Astrocyte (in vitro differentiated cells and primary cell): ENCODE measurements around the gene CRISPLD2. TPM values are rescaled to one million over a fixed set of nuclear protein-coding genes. Genes with fewer than 3 reads are reported as not detected.
A peak's percentile ranks its signal among the peaks of the same experiment; 100 is the strongest.

Experiments
- DNase-seq: peaks from one replicate; pipeline ENCODE4 v3.0.0-alpha.2; 2010; ENCODE audit warnings: low read depth
- FAIRE-seq: peaks from 2 replicates; lab custom pipeline; 2011; peaks lifted over from hg19 to GRCh38; lab: Jason Lieb, UNC
- H2AFZ ChIP-seq: 2 replicates; pipeline ENCODE4 v1.6.0; 2012; ENCODE audit warnings: low read depth, low read length, inconsistent platforms
- H3K27ac ChIP-seq: 2 replicates; pipeline ENCODE4 v1.5.1; 2011; ENCODE audit warnings: low read depth, low read length, inconsistent platforms
- H3K27me3 ChIP-seq: 2 replicates; pipeline ENCODE4 v1.6.0; 2011; ENCODE audit warnings: low read length, inconsistent platforms; ENCODE audit not compliant: insufficient read depth
- H3K36me3 ChIP-seq: 2 replicates; pipeline ENCODE4 v1.5.1; 2011; ENCODE audit warnings: low read length, inconsistent platforms; ENCODE audit not compliant: insufficient read depth
- H3K4me1 ChIP-seq: 2 replicates; pipeline ENCODE4 v1.5.1; 2011; ENCODE audit warnings: low read length, inconsistent platforms; ENCODE audit not compliant: insufficient read depth
- H3K4me2 ChIP-seq: 2 replicates; pipeline ENCODE4 v1.6.0; 2012; ENCODE audit warnings: low read length, inconsistent platforms
- H3K4me3 ChIP-seq: 2 replicates; pipeline ENCODE4 v1.5.1; 2011; ENCODE audit warnings: low read depth, mild to moderate bottlenecking, low read length, inconsistent platforms; ENCODE audit not compliant: insufficient read depth
- H3K79me2 ChIP-seq: 2 replicates; pipeline ENCODE4 v1.6.0; 2012; ENCODE audit warnings: mild to moderate bottlenecking, low read length, inconsistent platforms; ENCODE audit not compliant: insufficient read depth
- H3K9ac ChIP-seq: 2 replicates; pipeline ENCODE4 v1.6.0; 2012; ENCODE audit warnings: mild to moderate bottlenecking, low read length, inconsistent platforms
- H3K9me3 ChIP-seq: 2 replicates; pipeline ENCODE4 v1.5.1; 2012; ENCODE audit warnings: low read depth, mild to moderate bottlenecking, low read length, inconsistent platforms; ENCODE audit not compliant: insufficient read depth
- H4K20me1 ChIP-seq: 2 replicates; pipeline ENCODE4 v1.6.0; 2012; ENCODE audit warnings: low read length, inconsistent platforms; ENCODE audit not compliant: insufficient read depth
- H3K27ac Mint-ChIP-seq: one replicate; pipeline ENCODE4 v1.8.0; 2021; ENCODE audit warnings: mild to moderate bottlenecking, mixed read lengths; ENCODE audit not compliant: unreplicated experiment
- H3K27me3 Mint-ChIP-seq: one replicate; pipeline ENCODE4 v1.8.0; 2021; ENCODE audit warnings: low read depth, mixed read lengths; ENCODE audit not compliant: unreplicated experiment
- H3K36me3 Mint-ChIP-seq: one replicate; pipeline ENCODE4 v1.8.0; 2021; ENCODE audit warnings: low read depth, mixed read lengths; ENCODE audit not compliant: unreplicated experiment
- H3K4me1 Mint-ChIP-seq: one replicate; pipeline ENCODE4 v1.8.0; 2021; ENCODE audit warnings: low read depth, mixed read lengths; ENCODE audit not compliant: unreplicated experiment
- H3K4me3 Mint-ChIP-seq: one replicate; pipeline ENCODE4 v1.8.0; 2021; ENCODE audit warnings: mild to moderate bottlenecking, moderate library complexity, mixed read lengths; ENCODE audit not compliant: unreplicated experiment
- H3K9me3 Mint-ChIP-seq: one replicate; pipeline ENCODE4 v1.8.0; 2021; ENCODE audit warnings: mild to moderate bottlenecking, mixed read lengths; ENCODE audit not compliant: unreplicated experiment
- EZH2 ChIP-seq: IDR thresholded peaks from 2 replicates; pipeline ENCODE4 v1.6.1; 2012; ENCODE audit warnings: mild to moderate bottlenecking, low read length, inconsistent platforms; ENCODE audit not compliant: insufficient read depth
- total RNA-seq: library from RNA; stranded (reverse); gene quantifications from 2 replicates; pipeline ENCODE4 v1.2.1, GENCODE V29; 2021
- TF ChIP-seq, protein P1 (sequence below): IDR thresholded peaks from 2 replicates; pipeline ENCODE4 v1.5.1; 2011; ENCODE audit warnings: low read depth, mild to moderate bottlenecking, inconsistent platforms, low read length, moderate library complexity; ENCODE audit not compliant: insufficient read depth

The CRISPLD2 gene
- total RNA-seq, 1 donor from 2014 or later, result 1.8 TPM

- Mint-ChIP-seq H3K4me3 (no peak overlapping the region), H3K9me3 (no peaks in the 10 kb centered on the region), H3K27me3 (peaks cover 13% of the 10 kb centered on the region), H3K36me3 (no peaks in the 10 kb centered on the region), H3K27ac (no peak overlapping the region), H3K4me1 (peaks cover 12% of the 10 kb centered on the region)
- Histone ChIP-seq H2AFZ (no peak overlapping the region), H3K4me2 (no peak overlapping the region), H3K36me3 (no peaks in the 10 kb centered on the region), H3K4me3 (no peak overlapping the region), H3K4me1 (no peaks in the 10 kb centered on the region), H3K9me3 (no peaks in the 10 kb centered on the region), H3K79me2 (no peaks in the 10 kb centered on the region), H3K9ac (no peak overlapping the region), H3K27ac (no peak overlapping the region), H3K27me3 (no peaks in the 10 kb centered on the region), H4K20me1 (no peaks in the 10 kb centered on the region)
- TF ChIP-seq, protein P1, sequence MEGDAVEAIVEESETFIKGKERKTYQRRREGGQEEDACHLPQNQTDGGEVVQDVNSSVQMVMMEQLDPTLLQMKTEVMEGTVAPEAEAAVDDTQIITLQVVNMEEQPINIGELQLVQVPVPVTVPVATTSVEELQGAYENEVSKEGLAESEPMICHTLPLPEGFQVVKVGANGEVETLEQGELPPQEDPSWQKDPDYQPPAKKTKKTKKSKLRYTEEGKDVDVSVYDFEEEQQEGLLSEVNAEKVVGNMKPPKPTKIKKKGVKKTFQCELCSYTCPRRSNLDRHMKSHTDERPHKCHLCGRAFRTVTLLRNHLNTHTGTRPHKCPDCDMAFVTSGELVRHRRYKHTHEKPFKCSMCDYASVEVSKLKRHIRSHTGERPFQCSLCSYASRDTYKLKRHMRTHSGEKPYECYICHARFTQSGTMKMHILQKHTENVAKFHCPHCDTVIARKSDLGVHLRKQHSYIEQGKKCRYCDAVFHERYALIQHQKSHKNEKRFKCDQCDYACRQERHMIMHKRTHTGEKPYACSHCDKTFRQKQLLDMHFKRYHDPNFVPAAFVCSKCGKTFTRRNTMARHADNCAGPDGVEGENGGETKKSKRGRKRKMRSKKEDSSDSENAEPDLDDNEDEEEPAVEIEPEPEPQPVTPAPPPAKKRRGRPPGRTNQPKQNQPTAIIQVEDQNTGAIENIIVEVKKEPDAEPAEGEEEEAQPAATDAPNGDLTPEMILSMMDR, result no peak
- no peak for TF ChIP-seq EZH2
- no peak for FAIRE-seq
- no peak for DNase-seq
These were observed 86.2 kb downstream of the CRISPLD2 start for GRCh38 chr16:84905965-84906460.

DNA sequence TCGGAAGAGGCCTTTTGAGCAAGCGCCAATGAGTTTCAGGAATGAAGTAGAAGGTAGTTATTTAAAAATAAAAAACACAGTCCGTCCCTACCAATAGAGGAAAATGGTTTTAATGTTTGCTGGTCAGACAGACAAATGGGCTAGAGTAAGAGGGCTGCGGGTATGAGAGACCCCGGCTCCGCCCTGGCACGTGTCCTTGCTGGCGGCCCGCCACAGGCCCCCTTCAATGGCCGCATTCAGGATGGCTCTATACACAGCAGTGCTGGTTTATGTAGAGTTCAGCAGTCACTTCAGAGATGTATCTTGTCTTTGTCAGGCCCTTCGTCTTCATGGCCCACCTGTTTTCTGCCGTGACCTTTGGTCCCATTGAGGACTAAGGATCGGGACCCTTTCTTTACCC is 87.3 kb downstream of the CRISPLD2 start:
- no peak overlapping the region for H3K4me3 ChIP-seq
- TF ChIP-seq EZH2, result no peak
- TF ChIP-seq, protein P1, result no peak
- Mint-ChIP-seq H3K36me3 (no peaks in the 10 kb centered on the region), H3K27me3 (peaks cover 21% of the 10 kb centered on the region), H3K4me1 (peaks cover 12% of the 10 kb centered on the region), H3K27ac (no peak overlapping the region), H3K4me3 (no peak overlapping the region), H3K9me3 (no peaks in the 10 kb centered on the region)
- H3K79me2 ChIP-seq, result no peaks in the 10 kb centered on the region
- H3K4me2 ChIP-seq, result no peak overlapping the region
- no peak for DNase-seq
- no peak overlapping the region for H2AFZ ChIP-seq
- H3K9ac ChIP-seq, result no peak overlapping the region
- no peak for FAIRE-seq
- no peak overlapping the region for H3K27ac ChIP-seq
- H3K9me3 ChIP-seq, result no peaks in the 10 kb centered on the region
- H3K4me1 ChIP-seq, result no peaks in the 10 kb centered on the region
- H3K27me3 ChIP-seq, result no peaks in the 10 kb centered on the region
- H3K36me3 ChIP-seq, result no peaks in the 10 kb centered on the region
- H4K20me1 ChIP-seq, result no peaks in the 10 kb centered on the region

GRCh38 chr16:84907575-84907974 is 87.8 kb downstream of the CRISPLD2 start:
- FAIRE-seq (no peak), DNase-seq (peak; percentile 83)
- Mint-ChIP-seq H3K36me3 (no peaks in the 10 kb centered on the region), H3K27me3 (peaks cover 24% of the 10 kb centered on the region), H3K27ac (no peak overlapping the region), H3K9me3 (no peaks in the 10 kb centered on the region), H3K4me1 (peaks cover 12% of the 10 kb centered on the region), H3K4me3 (no peak overlapping the region)
- H3K27me3 ChIP-seq, result no peaks in the 10 kb centered on the region
- H3K4me3 ChIP-seq, result no peak overlapping the region
- H3K4me1 ChIP-seq, result no peaks in the 10 kb centered on the region
- no peak for TF ChIP-seq EZH2
- TF ChIP-seq, protein P1, result no peak
- no peaks in the 10 kb centered on the region for H3K36me3 ChIP-seq
- no peak overlapping the region for H3K4me2 ChIP-seq
- H3K9me3 ChIP-seq, result no peaks in the 10 kb centered on the region
- no peak overlapping the region for H3K27ac ChIP-seq
- no peak overlapping the region for H2AFZ ChIP-seq
- no peaks in the 10 kb centered on the region for H3K79me2 ChIP-seq
- no peak overlapping the region for H3K9ac ChIP-seq
- no peaks in the 10 kb centered on the region for H4K20me1 ChIP-seq
